HepG2 (cell line): ENCODE results near the gene SP6. TPM values are rescaled to one million over a fixed set of nuclear protein-coding genes. Genes with fewer than 3 reads are reported as not detected.
A peak's percentile ranks its signal among the peaks of the same experiment; 100 is the strongest.

ENCODE experiments used
- ELF4 ChIP-seq: sonication (generic); formaldehyde crosslinking; IDR thresholded peaks from 2 replicates; pipeline ENCODE4 v1.5.0; 2020; ENCODE audit warnings: missing genetic modification reagents, mild to moderate bottlenecking, moderate library complexity, borderline replicate concordance
- ETV5 ChIP-seq: IDR thresholded peaks from 2 replicates; pipeline ENCODE4 v1.6.1; 2018; ENCODE audit warnings: missing biosample characterization, missing genetic modification reagents, inconsistent platforms, borderline replicate concordance
- HNRNPK ChIP-seq: fragments of 200-400 bp; formaldehyde crosslinking; IDR thresholded peaks from 2 replicates; pipeline ENCODE4 v1.6.1; 2018; ENCODE audit warnings: low read length, low read depth, moderate library complexity, mild to moderate bottlenecking; ENCODE audit not compliant: poor library complexity, severe bottlenecking
- NR2C2 ChIP-seq: sonication (generic); formaldehyde crosslinking; IDR thresholded peaks from 2 replicates; pipeline ENCODE4 v1.4.0; 2020; ENCODE audit warnings: missing genetic modification reagents, mild to moderate bottlenecking, moderate library complexity, borderline replicate concordance
- PCBP2 ChIP-seq: fragments of 200-400 bp; formaldehyde crosslinking; optimal IDR thresholded peaks from 2 replicates; pipeline ENCODE3; 2018; ENCODE audit warnings: low read length, low read depth; ENCODE audit not compliant: poor library complexity, severe bottlenecking
- POLR2G ChIP-seq: fragments of 200-400 bp; formaldehyde crosslinking; IDR thresholded peaks from 2 replicates; pipeline ENCODE4 v1.6.1; 2018; ENCODE audit warnings: mild to moderate bottlenecking, low read depth, low read length, moderate library complexity
- SMARCC2 ChIP-seq: fragments of 450-650 bp; IDR thresholded peaks from 2 replicates; pipeline ENCODE4 v1.6.1; 2017; ENCODE audit warnings: antibody characterized with exemption, mild to moderate bottlenecking
- SRF ChIP-seq: IDR thresholded peaks from 2 replicates; pipeline ENCODE4 v1.6.1; 2011; ENCODE audit warnings: mild to moderate bottlenecking, low read depth, low read length, moderate library complexity
- SRY ChIP-seq: sonication (generic); formaldehyde crosslinking; IDR thresholded peaks from 2 replicates; pipeline ENCODE4 v1.8.0; 2022; ENCODE audit warnings: mild to moderate bottlenecking, missing genetic modification reagents
- ZNF253 ChIP-seq: sonication (generic); formaldehyde crosslinking; IDR thresholded peaks from 2 replicates; pipeline ENCODE4 v1.8.0; 2022; ENCODE audit warnings: mild to moderate bottlenecking, missing genetic modification reagents, borderline replicate concordance
- ZNF264 ChIP-seq: sonication (generic); formaldehyde crosslinking; IDR thresholded peaks from 2 replicates; pipeline ENCODE4 v1.4.0; 2020; ENCODE audit warnings: missing genetic modification reagents
- ZNF292 ChIP-seq: sonication (generic); formaldehyde crosslinking; IDR thresholded peaks from 2 replicates; pipeline ENCODE4 v1.8.1; 2022; ENCODE audit warnings: mild to moderate bottlenecking, low read depth, missing genetic modification reagents, borderline replicate concordance
- ZNF343 ChIP-seq: sonication (generic); formaldehyde crosslinking; IDR thresholded peaks from 2 replicates; pipeline ENCODE4 v1.4.0; 2020; ENCODE audit warnings: mild to moderate bottlenecking, missing genetic modification reagents
- ZNF44 ChIP-seq: sonication (generic); formaldehyde crosslinking; IDR thresholded peaks from 2 replicates; pipeline ENCODE4 v1.5.1; 2020; ENCODE audit warnings: mild to moderate bottlenecking, missing genetic modification reagents
- ZNF546 ChIP-seq: sonication (generic); formaldehyde crosslinking; conservative IDR thresholded peaks from 2 replicates; pipeline ENCODE4 v1.8.1; 2023; ENCODE audit warnings: mild to moderate bottlenecking, missing genetic modification reagents
- ZNF558 ChIP-seq: sonication (generic); formaldehyde crosslinking; IDR thresholded peaks from 2 replicates; pipeline ENCODE4 v1.9.0; 2022; ENCODE audit warnings: mild to moderate bottlenecking, missing genetic modification reagents, borderline replicate concordance
- ZNF616 ChIP-seq: sonication (generic); formaldehyde crosslinking; IDR thresholded peaks from 2 replicates; pipeline ENCODE4 v1.5.0; 2020; ENCODE audit warnings: low read depth, mild to moderate bottlenecking, missing genetic modification reagents
- ZNF674 ChIP-seq: sonication (generic); formaldehyde crosslinking; IDR thresholded peaks from 2 replicates; pipeline ENCODE4 v1.5.0; 2020; ENCODE audit warnings: low read depth, mild to moderate bottlenecking, missing genetic modification reagents
- ZNF761 ChIP-seq: sonication (generic); formaldehyde crosslinking; conservative IDR thresholded peaks from 2 replicates; pipeline ENCODE4 v1.4.0; 2020; ENCODE audit warnings: mild to moderate bottlenecking, missing genetic modification reagents
- ZNF850 ChIP-seq: sonication (generic); formaldehyde crosslinking; conservative IDR thresholded peaks from 2 replicates; pipeline ENCODE4 v1.9.0; 2021; ENCODE audit warnings: mild to moderate bottlenecking, missing genetic modification reagents
- ZSCAN31 ChIP-seq: sonication (generic); formaldehyde crosslinking; IDR thresholded peaks from 2 replicates; pipeline ENCODE4 v1.5.0; 2020; ENCODE audit warnings: low read depth, mild to moderate bottlenecking, missing genetic modification reagents
- polyA plus RNA-seq, 8 experiments: library from polyadenylated mRNA; depleted of rRNA in 3 of 8; stranded (reverse) in 7 of 8; unstranded in 1 of 8; fragments of >200 nt; fragmentation: Illumina TruSeq in 4 of 8; extraction: Trizol in 4 of 8; gene quantifications; 2 replicates each; pipeline versions ENCODE4 v1.2.1 to v1.2.3, GENCODE V29; 2011 to 2016; ENCODE audit warnings: low read depth in 4 of 8, missing spikeins in 1 of 8, mixed read lengths in 1 of 8; ENCODE audit not compliant: insufficient read depth in 1 of 8
- total RNA-seq, 5 experiments: library from RNA; depleted of rRNA; stranded (reverse); fragments of >200 nt; fragmentation: Illumina TruSeq; extraction: Trizol; gene quantifications; 2 replicates each; pipeline ENCODE4 v1.2.3, GENCODE V29; 2016; ENCODE audit warnings: low read depth in 1 of 5
- TF ChIP-seq, protein P1 (sequence below): sonication (generic); formaldehyde crosslinking; IDR thresholded peaks from 2 replicates; pipeline ENCODE4 v1.5.1; 2020; ENCODE audit warnings: mild to moderate bottlenecking, missing genetic modification reagents, borderline replicate concordance
- TF ChIP-seq, protein P2 (sequence below): sonication (generic); formaldehyde crosslinking; IDR thresholded peaks from 2 replicates; pipeline ENCODE4 v1.4.0; 2020; ENCODE audit warnings: low read depth, mild to moderate bottlenecking, missing genetic modification reagents
- TF ChIP-seq, protein P3 (sequence below): sonication (generic); formaldehyde crosslinking; IDR thresholded peaks from 2 replicates; pipeline ENCODE4 v1.5.0; 2020; ENCODE audit warnings: mild to moderate bottlenecking, missing genetic modification reagents

Gene SP6
- total and polyA plus RNA-seq, 2 of the 13 experiments (the other 11 are each of a cell fraction or from before 2014, with no cell fraction given): 0.07 TPM

DNA sequence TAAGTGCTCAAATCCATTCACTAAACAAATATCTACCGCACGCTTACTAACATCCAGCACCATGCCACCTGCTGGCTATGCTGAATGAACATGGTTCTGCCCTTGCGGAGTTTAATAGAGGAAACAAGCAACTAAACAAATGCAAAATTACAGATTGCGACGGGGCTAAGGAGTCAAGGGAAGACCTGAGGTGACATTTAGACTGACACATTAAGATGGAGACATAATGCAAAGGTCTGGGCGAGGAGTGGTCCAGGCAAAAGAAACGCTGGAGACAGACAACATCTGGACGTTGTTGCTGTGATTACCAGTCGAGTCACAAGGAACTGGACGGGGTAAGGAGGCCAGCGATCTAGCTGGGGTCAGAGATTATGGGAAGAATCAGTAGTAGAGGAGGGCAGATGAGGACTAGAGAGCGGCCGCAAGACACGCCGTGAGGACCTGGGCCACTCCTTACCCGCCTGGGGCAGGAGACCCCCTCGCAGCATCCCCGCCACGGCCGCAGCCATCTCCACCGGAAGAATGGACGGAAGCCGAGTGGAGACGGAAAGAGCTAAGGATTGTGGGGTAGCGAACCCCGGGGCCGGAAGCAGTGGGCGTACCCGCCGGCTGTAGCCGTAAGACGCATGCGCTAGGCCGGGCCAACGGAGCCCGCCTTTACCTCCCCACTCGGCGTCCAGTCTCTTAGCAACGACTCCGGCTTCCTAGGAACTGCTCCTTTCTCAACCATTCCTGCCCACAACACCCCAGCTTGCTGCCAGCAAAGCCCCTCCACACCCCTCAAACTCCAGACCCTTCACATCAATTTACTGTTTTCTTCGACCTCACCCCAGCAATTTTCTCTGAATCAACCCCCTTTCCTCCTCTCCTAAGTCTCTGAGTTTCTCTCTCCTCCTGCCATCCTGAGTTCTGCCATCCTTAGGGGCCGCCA, 19.7 kb downstream of the SP6 start, which contains the start of the genes LRRC46 and MRPL10 (continued):
- TF ChIP-seq NR2C2: peak; percentile 82
- TF ChIP-seq, protein P1, sequence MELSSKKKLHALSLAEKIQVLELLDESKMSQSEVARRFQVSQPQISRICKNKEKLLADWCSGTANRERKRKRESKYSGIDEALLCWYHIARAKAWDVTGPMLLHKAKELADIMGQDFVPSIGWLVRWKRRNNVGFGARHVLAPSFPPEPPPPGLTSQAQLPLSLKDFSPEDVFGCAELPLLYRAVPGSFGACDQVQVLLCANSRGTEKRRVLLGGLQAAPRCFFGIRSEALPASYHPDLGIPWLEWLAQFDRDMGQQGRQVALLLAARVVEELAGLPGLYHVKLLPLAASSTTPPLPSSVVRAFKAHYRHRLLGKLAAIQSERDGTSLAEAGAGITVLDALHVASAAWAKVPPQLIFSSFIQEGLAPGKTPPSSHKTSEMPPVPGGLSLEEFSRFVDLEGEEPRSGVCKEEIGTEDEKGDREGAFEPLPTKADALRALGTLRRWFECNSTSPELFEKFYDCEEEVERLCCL (CRISPR knock-in tag): 0 out of 2 replicates have a peak, but pooled peaks have one; percentile 41
- no peak for TF ChIP-seq ZSCAN31
- no peak for TF ChIP-seq ELF4
- TF ChIP-seq, protein P2, sequence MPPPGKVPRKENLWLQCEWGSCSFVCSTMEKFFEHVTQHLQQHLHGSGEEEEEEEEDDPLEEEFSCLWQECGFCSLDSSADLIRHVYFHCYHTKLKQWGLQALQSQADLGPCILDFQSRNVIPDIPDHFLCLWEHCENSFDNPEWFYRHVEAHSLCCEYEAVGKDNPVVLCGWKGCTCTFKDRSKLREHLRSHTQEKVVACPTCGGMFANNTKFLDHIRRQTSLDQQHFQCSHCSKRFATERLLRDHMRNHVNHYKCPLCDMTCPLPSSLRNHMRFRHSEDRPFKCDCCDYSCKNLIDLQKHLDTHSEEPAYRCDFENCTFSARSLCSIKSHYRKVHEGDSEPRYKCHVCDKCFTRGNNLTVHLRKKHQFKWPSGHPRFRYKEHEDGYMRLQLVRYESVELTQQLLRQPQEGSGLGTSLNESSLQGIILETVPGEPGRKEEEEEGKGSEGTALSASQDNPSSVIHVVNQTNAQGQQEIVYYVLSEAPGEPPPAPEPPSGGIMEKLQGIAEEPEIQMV (CRISPR knock-in tag): no peak
- no peak; the same call in 1 of the 2 replicates for TF ChIP-seq ZNF343 (CRISPR knock-in tag)
- no peak for TF ChIP-seq SMARCC2
- peak; percentile 47; the same call in 1 of the 2 replicates for TF ChIP-seq ZNF44 (CRISPR knock-in tag)
- no peak for TF ChIP-seq ZNF674 (CRISPR knock-in tag)
- TF ChIP-seq ZNF761: no peak
- TF ChIP-seq POLR2G: peak; percentile 99
- TF ChIP-seq SRF: no peak
- peak; percentile 69; the same call in 1 of the 2 replicates for TF ChIP-seq ZNF264
- peak; percentile 87; the same call in 1 of the 2 replicates for TF ChIP-seq ZNF616
- TF ChIP-seq, protein P3, sequence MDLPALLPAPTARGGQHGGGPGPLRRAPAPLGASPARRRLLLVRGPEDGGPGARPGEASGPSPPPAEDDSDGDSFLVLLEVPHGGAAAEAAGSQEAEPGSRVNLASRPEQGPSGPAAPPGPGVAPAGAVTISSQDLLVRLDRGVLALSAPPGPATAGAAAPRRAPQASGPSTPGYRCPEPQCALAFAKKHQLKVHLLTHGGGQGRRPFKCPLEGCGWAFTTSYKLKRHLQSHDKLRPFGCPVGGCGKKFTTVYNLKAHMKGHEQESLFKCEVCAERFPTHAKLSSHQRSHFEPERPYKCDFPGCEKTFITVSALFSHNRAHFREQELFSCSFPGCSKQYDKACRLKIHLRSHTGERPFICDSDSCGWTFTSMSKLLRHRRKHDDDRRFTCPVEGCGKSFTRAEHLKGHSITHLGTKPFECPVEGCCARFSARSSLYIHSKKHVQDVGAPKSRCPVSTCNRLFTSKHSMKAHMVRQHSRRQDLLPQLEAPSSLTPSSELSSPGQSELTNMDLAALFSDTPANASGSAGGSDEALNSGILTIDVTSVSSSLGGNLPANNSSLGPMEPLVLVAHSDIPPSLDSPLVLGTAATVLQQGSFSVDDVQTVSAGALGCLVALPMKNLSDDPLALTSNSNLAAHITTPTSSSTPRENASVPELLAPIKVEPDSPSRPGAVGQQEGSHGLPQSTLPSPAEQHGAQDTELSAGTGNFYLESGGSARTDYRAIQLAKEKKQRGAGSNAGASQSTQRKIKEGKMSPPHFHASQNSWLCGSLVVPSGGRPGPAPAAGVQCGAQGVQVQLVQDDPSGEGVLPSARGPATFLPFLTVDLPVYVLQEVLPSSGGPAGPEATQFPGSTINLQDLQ (CRISPR knock-in tag): peak; percentile 93; the same call in 1 of the 2 replicates
- peak; percentile 72; the same call in 1 of the 2 replicates for TF ChIP-seq ZNF558 (CRISPR knock-in tag)
- no peak for TF ChIP-seq ZNF850 (CRISPR knock-in tag)
- TF ChIP-seq HNRNPK: peak; percentile 49
- TF ChIP-seq SRY: peak; percentile 81
- no peak for TF ChIP-seq PCBP2
- TF ChIP-seq ETV5 (CRISPR knock-in tag): peak; percentile 100
- no peak; the same call in 1 of the 2 replicates for TF ChIP-seq ZNF253 (CRISPR knock-in tag)
- TF ChIP-seq ZNF292: no peak; the same call in 1 of the 2 replicates
- no peak for TF ChIP-seq ZNF546 (CRISPR knock-in tag)
